Measurements from ENCODE around the gene TGFBR3. TPM values are rescaled to one million over a fixed set of nuclear protein-coding genes. Genes with fewer than 3 reads are reported as not detected.

Gene TGFBR3
- total RNA-seq, 1 donor = 118 TPM

GRCh38 chr1:91803847-91804545 lies 82.0 kb downstream of the TGFBR3 start:
- DNase-seq (ENCODE audit: low read depth) = no peak
- no peak for TF ChIP-seq CTCF (IDR thresholded peaks at IDR 0.05; ENCODE audit: insufficient read depth, low read length)
- no peak overlapping the region for H3K4me3 ChIP-seq (ENCODE audit: low read depth, low read length)

GRCh38 chr1:91803123-91803522 lies 82.8 kb downstream of the TGFBR3 start:
- TF ChIP-seq CTCF (IDR thresholded peaks at IDR 0.05; ENCODE audit: insufficient read depth, low read length) = no peak
- no peak overlapping the region for H3K4me3 ChIP-seq (ENCODE audit: low read depth, low read length)
- no peak for DNase-seq (ENCODE audit: low read depth)

GRCh38 chr1:91801496-91802115 lies 84.3 kb downstream of the TGFBR3 start:
- no peak for DNase-seq (ENCODE audit: low read depth)
- H3K4me3 ChIP-seq (ENCODE audit: low read depth, low read length) = no peak overlapping the region
- no peak for TF ChIP-seq CTCF (IDR thresholded peaks at IDR 0.05; ENCODE audit: insufficient read depth, low read length)

- H3K4me3 ChIP-seq (ENCODE audit: low read depth, low read length) = no peak overlapping the region
- DNase-seq (ENCODE audit: low read depth) = no peak
- TF ChIP-seq CTCF (IDR thresholded peaks at IDR 0.05; ENCODE audit: insufficient read depth, low read length) = no peak
Observed at GRCh38 chr1:91799863-91800262, 86.1 kb downstream of the TGFBR3 start.

GRCh38 chr1:91799159-91799558 lies 86.8 kb downstream of the TGFBR3 start:
- no peak overlapping the region for H3K4me3 ChIP-seq (ENCODE audit: low read depth, low read length)
- DNase-seq (ENCODE audit: low read depth) = no peak
- TF ChIP-seq CTCF (IDR thresholded peaks at IDR 0.05; ENCODE audit: insufficient read depth, low read length) = no peak

GRCh38 chr1:91798740-91799139 lies 87.2 kb downstream of the TGFBR3 start:
- H3K4me3 ChIP-seq (ENCODE audit: low read depth, low read length) = no peak overlapping the region
- TF ChIP-seq CTCF (IDR thresholded peaks at IDR 0.05; ENCODE audit: insufficient read depth, low read length) = no peak
- DNase-seq (ENCODE audit: low read depth) = peak; percentile 72
